AG08395 (cell line): ENCODE measurements around the gene SDK2.

Experiments used
- DNase-seq: peaks from one replicate; pipeline ENCODE4 v3.0.0; 2012; ENCODE audit warnings: mixed read lengths, low spot score

Gene SDK2

GRCh38 chr17:73388578-73388905 is 255.7 kb downstream of the SDK2 start:
- no peak for DNase-seq

GRCh38 chr17:73387746-73388577 is 256.3 kb downstream of the SDK2 start:
- peak; percentile 81 for DNase-seq

GRCh38 chr17:73386561-73386960 is 257.7 kb downstream of the SDK2 start:
- DNase-seq: no peak

- no peak for DNase-seq
These were observed 259.3 kb downstream of the SDK2 start for GRCh38 chr17:73384926-73385325.

GRCh38 chr17:73380439-73381106 is 263.7 kb downstream of the SDK2 start:
- DNase-seq: no peak

GRCh38 chr17:73379826-73380225 is 264.4 kb downstream of the SDK2 start:
- DNase-seq: no peak

GRCh38 chr17:73378974-73379470 is 265.2 kb downstream of the SDK2 start:
- DNase-seq: no peak

GRCh38 chr17:73376636-73377035 is 267.6 kb downstream of the SDK2 start:
- no peak for DNase-seq

- no peak for DNase-seq
These were observed 268.1 kb downstream of the SDK2 start for GRCh38 chr17:73376152-73376551.

- no peak for DNase-seq
These were observed 272.4 kb downstream of the SDK2 start for GRCh38 chr17:73371836-73372235.

- DNase-seq: peak; percentile 95
These were observed 273.0 kb downstream of the SDK2 start for GRCh38 chr17:73371285-73371684.

- peak; percentile 87 for DNase-seq
These were observed 274.3 kb downstream of the SDK2 start for GRCh38 chr17:73369817-73370490.

GRCh38 chr17:73369111-73369521 is 275.1 kb downstream of the SDK2 start:
- DNase-seq: no peak

- DNase-seq: no peak
These were observed 276.1 kb downstream of the SDK2 start for GRCh38 chr17:73368085-73368631.

- peak; percentile 53 for DNase-seq
These were observed 278.2 kb downstream of the SDK2 start for GRCh38 chr17:73365906-73366623.

GRCh38 chr17:73365301-73365874 is 278.9 kb downstream of the SDK2 start:
- no peak for DNase-seq

- no peak for DNase-seq
These were observed 280.1 kb downstream of the SDK2 start for GRCh38 chr17:73364155-73364522.

- DNase-seq: no peak
These were observed 280.6 kb downstream of the SDK2 start for GRCh38 chr17:73363442-73364154.

GRCh38 chr17:73362697-73363096 is 281.5 kb downstream of the SDK2 start:
- DNase-seq: no peak

GRCh38 chr17:73360961-73361761 is 283.1 kb downstream of the SDK2 start:
- no peak for DNase-seq
